B cell (primary cell): ENCODE measurements around the gene SLC27A1. TPM values are rescaled to one million over a fixed set of nuclear protein-coding genes. Genes with fewer than 3 reads are reported as not detected.
A peak's percentile ranks its signal among the peaks of the same experiment; 100 is the strongest.

Experiments used
- ATAC-seq: fragments of 200-7000 bp; cut with Tn5 transposase; one replicate; pipeline ENCODE4 v1.10.0; 2021; ENCODE audit warnings: low read depth, mild to moderate bottlenecking, moderate number of reproducible peaks, moderate library complexity
- CTCF ChIA-PET: fragments of 350-600 bp; sonication (Branson Sonifier 250); formaldehyde crosslinking; loops from one replicate; lab custom pipeline; 2021; ENCODE audit warnings: antibody characterized with exemption, inconsistent platforms; lab: Charles Lee
- POLR2A ChIA-PET: fragments of 350-600 bp; sonication (Branson Sonifier 250); formaldehyde crosslinking; loops from one replicate; lab custom pipeline; 2021; ENCODE audit warnings: antibody characterized with exemption; lab: Charles Lee
- DNase-seq: peaks from one replicate; pipeline ENCODE4 v3.0.0; 2013
- H2AFZ ChIP-seq: 2 replicates; pipeline ENCODE4 v1.6.1; 2012; ENCODE audit warnings: mild to moderate bottlenecking, low read depth, low read length; ENCODE audit not compliant: insufficient read depth, poor library complexity, severe bottlenecking
- H3K27ac ChIP-seq, 2 donors: 1 replicate in 1 of 2; 2 replicates in 1 of 2; pipeline ENCODE4 v1.5.1; 2012 to 2013; ENCODE audit warnings: low read length in 2 of 2, mild to moderate bottlenecking in 2 of 2, moderate library complexity in 1 of 2
- H3K27me3 ChIP-seq, 4 experiments: fragments of 200-600 bp in 1 of 4; sonication (generic) in 1 of 4; replicated peaks in 1 of 4; 1 replicate in 2 of 4; 2 replicates in 2 of 4; pipeline versions ENCODE4 v1.6.1 to v1.7.0; 2013 to 2016; ENCODE audit warnings: low read length in 3 of 4, mild to moderate bottlenecking in 2 of 4, mixed read lengths in 1 of 4, moderate library complexity in 1 of 4; ENCODE audit not compliant: insufficient read depth in 4 of 4, control insufficient read depth in 3 of 4; ENCODE audit errors: control extremely low read depth in 1 of 4
- H3K36me3 ChIP-seq, 2 experiments: replicated peaks in 1 of 2; 1 replicate in 1 of 2; 2 replicates in 1 of 2; pipeline versions ENCODE4 v1.6.1 to v1.7.1; 2013; ENCODE audit warnings: low read length in 1 of 2; ENCODE audit not compliant: insufficient read depth in 2 of 2, control insufficient read depth in 1 of 2; ENCODE audit errors: control extremely low read depth in 1 of 2, extremely low read depth in 1 of 2
- H3K4me1 ChIP-seq, 2 donors: fragments of 200-600 bp in 1 of 2; sonication (generic) in 1 of 2; 1 replicate in 1 of 2; 2 replicates in 1 of 2; pipeline versions ENCODE4 v1.5.1 to v1.6.1; 2013 to 2017; ENCODE audit warnings: low read length in 2 of 2; ENCODE audit not compliant: control insufficient read depth in 2 of 2, insufficient read depth in 2 of 2
- H3K4me2 ChIP-seq: replicated peaks from 2 replicates; pipeline ENCODE3; 2012; ENCODE audit warnings: mild to moderate bottlenecking, low read depth, low read length; ENCODE audit not compliant: poor library complexity, severe bottlenecking
- H3K4me3 ChIP-seq, 5 experiments: fragments of 200-600 bp in 1 of 5; sonication (generic) in 1 of 5; 1 replicate in 3 of 5; 2 replicates in 2 of 5; pipeline versions ENCODE4 v1.5.1 to v1.7.0; 2011 to 2016; ENCODE audit warnings: low read length in 4 of 5, mild to moderate bottlenecking in 4 of 5, low read depth in 2 of 5, control low read depth in 1 of 5, moderate library complexity in 1 of 5; ENCODE audit not compliant: insufficient read depth in 1 of 5; ENCODE audit errors: control extremely low read depth in 1 of 5, extremely low read depth in 1 of 5
- H3K79me2 ChIP-seq: fragments of 200-600 bp; sonication (generic); one replicate; pipeline ENCODE4 v1.6.0; 2016; ENCODE audit warnings: low read length; ENCODE audit not compliant: control insufficient read depth, insufficient read depth
- H3K9ac ChIP-seq: fragments of 200-600 bp; sonication (generic); 2 replicates; pipeline ENCODE4 v1.6.1; 2017; ENCODE audit warnings: mild to moderate bottlenecking, low read length, moderate library complexity
- H3K9me3 ChIP-seq, 3 donors: one replicate each; pipeline versions ENCODE4 v1.6.1 to v1.7.1; 2013; ENCODE audit warnings: low read length in 2 of 3; ENCODE audit not compliant: control insufficient read depth in 2 of 3, insufficient read depth in 1 of 3; ENCODE audit errors: control extremely low read depth in 1 of 3
- H4K20me1 ChIP-seq: 2 replicates; pipeline ENCODE4 v1.6.0; 2012; ENCODE audit warnings: mild to moderate bottlenecking, low read length; ENCODE audit not compliant: insufficient read depth, control insufficient read depth, poor library complexity, severe bottlenecking
- H3K27ac Mint-ChIP-seq: one replicate; pipeline ENCODE4 v1.8.0; 2021; ENCODE audit warnings: mixed read lengths
- H3K27me3 Mint-ChIP-seq: one replicate; pipeline ENCODE4 v1.8.0; 2021; ENCODE audit warnings: mixed read lengths
- H3K4me1 Mint-ChIP-seq: one replicate; pipeline ENCODE4 v1.8.0; 2021; ENCODE audit warnings: mixed read lengths
- H3K4me3 Mint-ChIP-seq: one replicate; pipeline ENCODE4 v1.8.0; 2021; ENCODE audit warnings: mixed read lengths
- H3K9me3 Mint-ChIP-seq: one replicate; pipeline ENCODE4 v1.8.0; 2022; ENCODE audit warnings: mixed read lengths; ENCODE audit not compliant: insufficient read depth
- CTCF ChIP-seq: fragments of 200-600 bp; IDR thresholded peaks from one replicate; pipeline ENCODE4 v1.8.0; 2022; ENCODE audit warnings: antibody characterized with exemption, mild to moderate bottlenecking
- EZH2 ChIP-seq: IDR thresholded peaks from 2 replicates; pipeline ENCODE4 v1.6.1; 2012; ENCODE audit warnings: borderline replicate concordance, low read depth, mild to moderate bottlenecking, moderate library complexity, low read length; ENCODE audit not compliant: insufficient read depth, poor library complexity, severe bottlenecking
- WGBS: methylation state at CpG from one replicate; pipeline ENCODE4 v1.1.5; 2013; ENCODE audit warnings: missing lambda C conversion rate; ENCODE audit not compliant: insufficient coverage; 5-methylcytosine and 5-hydroxymethylcytosine counted together
- intact Hi-C: fragments of 100-400 bp; cut with micrococcal nuclease; formaldehyde crosslinking; loops from one replicate; pipeline ENCODE4 v1.10.0; 2022
- polyA minus RNA-seq: library from RNA; depleted of rRNA, polyadenylated mRNA; stranded (reverse); fragments of >200 nt; gene quantifications from 2 replicates; pipeline ENCODE4 v1.2.3, GENCODE V29; 2012
- polyA plus RNA-seq: library from polyadenylated mRNA; depleted of rRNA; stranded (reverse); fragments of >200 nt; gene quantifications from 2 replicates; pipeline ENCODE4 v1.2.3, GENCODE V29; 2012
- total RNA-seq, 2 donors: library from RNA; stranded (reverse); fragments of 120-200 nt in 1 of 2; gene quantifications; 1 replicate in 1 of 2; 2 replicates in 1 of 2; pipeline versions ENCODE4 v1.2.3 to v1.2.4, GENCODE V29; 2013 to 2022

SLC27A1 gene
- total RNA-seq (9.5 and 11.5 TPM in 2 replicates), polyA plus RNA-seq (4.1 and 5.1 TPM in 2 replicates), polyA minus RNA-seq (4.1 and 7.3 TPM in 2 replicates)
- 2.1 TPM for total RNA-seq (2013)

GRCh38 chr19:17470068-17470841 lies at the start of gene SLC27A1:
TSS of gene SLC27A1 (plus strand) at chr19:17470524. CDS start at chr19:17470541, 17 bp downstream.
- CTCF ChIA-PET: interaction anchor here (1.2 kb wide), 2 partner anchors 103 to 389 kb away, joined by 3 to 4 read pairs; partner anchors contain the start of gene RPL18A
- Histone ChIP-seq H3K27me3 (no peaks in the 10 kb centered on the region), H3K27ac (peak within 1 kb of the TSS; percentile 59 to 62), H3K79me2 (no peaks in the 10 kb centered on the region), H2AFZ (peak within 1 kb of the TSS; percentile 73), H3K36me3 (no peaks in the 10 kb centered on the region), H4K20me1 (no peaks in the 10 kb centered on the region), H3K4me1 (peaks cover 6 to 22% of the 10 kb centered on the region in 2 donors), H3K4me3 (peak within 1 kb of the TSS; percentile 30 to 81 (median 76)), H3K9me3 (no peaks in the 10 kb centered on the region), H3K9ac (peak within 1 kb of the TSS; percentile 68), H3K4me2 (peak within 1 kb of the TSS; percentile 82)
- intact Hi-C loops: loop anchor here (1.0 kb wide), 4 partner anchors 19 to 165 kb away; partner anchors contain the start of gene MRPL34
- peaks cover 28% of the 10 kb centered on the region for H3K4me1 Mint-ChIP-seq
- H3K27me3 Mint-ChIP-seq: no peaks in the 10 kb centered on the region
- H3K4me3 Mint-ChIP-seq: peak within 1 kb of the TSS; percentile 92
- WGBS: under 1% methylated on average over 64 of the region's 67 CpGs
- TF ChIP-seq EZH2 (no peak), CTCF (no peak)
- H3K27ac Mint-ChIP-seq: peak within 1 kb of the TSS; percentile 90
- ATAC-seq (peak; percentile 78), DNase-seq (peak; percentile 94)
- H3K9me3 Mint-ChIP-seq: no peaks in the 10 kb centered on the region
- POLR2A ChIA-PET: interaction anchor here (0.7 to 0.8 kb wide), 2 partner anchors 64 to 65 kb away, joined by 4 to 10 read pairs; no protein-coding TSS in a partner anchor

DNA sequence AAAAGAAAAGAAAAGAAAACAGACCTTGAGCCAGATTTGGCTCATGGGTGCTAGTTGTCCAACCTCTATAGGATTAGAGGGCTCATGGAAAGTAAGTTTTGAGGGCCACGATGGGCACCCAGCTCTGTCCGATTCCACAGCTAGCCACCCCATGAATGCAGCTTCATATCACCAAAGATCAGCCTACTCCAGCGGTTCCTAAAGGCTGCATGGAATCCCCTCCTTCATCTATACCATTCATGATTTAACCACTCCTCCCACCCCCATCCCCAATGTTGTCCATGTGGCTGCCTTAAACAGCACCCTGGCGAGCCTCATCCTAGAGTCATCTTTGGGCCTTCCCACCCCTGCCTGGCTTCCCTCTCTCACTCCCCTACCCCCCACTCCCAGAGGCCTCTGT lies 48.4 kb upstream of the SLC27A1 start:
- H4K20me1 ChIP-seq: no peaks in the 10 kb centered on the region
- ATAC-seq (no peak), DNase-seq (no peak)
- no peak for TF ChIP-seq EZH2
- no peak for TF ChIP-seq CTCF
- no peak overlapping the region for H3K4me3 ChIP-seq
- Mint-ChIP-seq H3K9me3 (no peaks in the 10 kb centered on the region), H3K4me1 (peaks cover 15% of the 10 kb centered on the region), H3K27ac (no peak overlapping the region), H3K4me3 (no peak overlapping the region), H3K27me3 (no peaks in the 10 kb centered on the region)
- H3K79me2 ChIP-seq: peaks cover 6% of the 10 kb centered on the region
- H3K36me3 ChIP-seq: peaks cover 0 to 4% of the 10 kb centered on the region in 2 experiments
- ChIA-PET POLR2A (interaction anchor here (0.6 kb wide), 1 partner anchor 17 kb away, joined by 4 read pairs; the partner anchor contains the start of gene BST2), CTCF (interaction anchor here (1.1 kb wide), 1 partner anchor 511 kb away, joined by 4 read pairs; the partner anchor contains the start of gene CCDC124)
- no peak overlapping the region for H3K9ac ChIP-seq
- intact Hi-C loops: no loop called here
- H3K27me3 ChIP-seq: no peaks in the 10 kb centered on the region
- H3K9me3 ChIP-seq: no peaks in the 10 kb centered on the region
- H3K4me1 ChIP-seq: peaks cover 12 to 16% of the 10 kb centered on the region in 2 donors
- H3K27ac ChIP-seq: no peak overlapping the region
- no peak overlapping the region for H3K4me2 ChIP-seq
- H2AFZ ChIP-seq: no peak overlapping the region
- 100% methylated on average over 4 of the region's 4 CpGs for WGBS
